SK-N-SH treated with all-trans-retinoic acid at 6 μM for 48 hours (cell line): ENCODE results near the gene KRT81.

ENCODE experiments used
- ATAC-seq: fragments of 200-7000 bp; cut with Tn5 transposase; 3 replicates; pipeline ENCODE4 v1.9.1; 2020; ENCODE audit warnings: mild to moderate bottlenecking, moderate library complexity
- BACH2 ChIP-seq: fragments of 250-450 bp; sonication (Bioruptor Pico); IDR thresholded peaks from 2 replicates; pipeline ENCODE4 v1.9.0; 2021; ENCODE audit warnings: mild to moderate bottlenecking, borderline replicate concordance
- CSDC2 ChIP-seq: fragments of 250-450 bp; sonication (Bioruptor Pico); IDR thresholded peaks from 2 replicates; pipeline ENCODE4 v1.5.0; 2020; ENCODE audit warnings: mild to moderate bottlenecking, moderate library complexity
- ESRRG ChIP-seq: fragments of 250-450 bp; sonication (Bioruptor Pico); IDR thresholded peaks from 2 replicates; pipeline ENCODE4 v1.6.1; 2021; ENCODE audit warnings: mild to moderate bottlenecking
- GLIS3 ChIP-seq: fragments of 250-450 bp; sonication (Bioruptor Pico); IDR thresholded peaks from 2 replicates; pipeline ENCODE4 v1.5.0; 2020; ENCODE audit warnings: mild to moderate bottlenecking, moderate library complexity
- ISL1 ChIP-seq: fragments of 250-450 bp; sonication (Bioruptor Pico); IDR thresholded peaks from 2 replicates; pipeline ENCODE4 v2.1.2; 2022; ENCODE audit warnings: mild to moderate bottlenecking, moderate library complexity
- OSR1 ChIP-seq: fragments of 250-450 bp; sonication (Bioruptor Pico); IDR thresholded peaks from 2 replicates; pipeline ENCODE4 v1.8.0; 2022; ENCODE audit warnings: moderate library complexity, mild to moderate bottlenecking, inconsistent platforms
- PATZ1 ChIP-seq: fragments of 250-450 bp; sonication (Bioruptor Pico); IDR thresholded peaks from 2 replicates; pipeline ENCODE4 v1.8.0; 2020; ENCODE audit warnings: mild to moderate bottlenecking, moderate library complexity, borderline replicate concordance
- PPARA ChIP-seq: fragments of 250-450 bp; sonication (Bioruptor Pico); IDR thresholded peaks from 2 replicates; pipeline ENCODE4 v1.5.0; 2020; ENCODE audit warnings: mild to moderate bottlenecking, borderline replicate concordance
- RARB ChIP-seq: fragments of 250-450 bp; sonication (Bioruptor Pico); IDR thresholded peaks from 2 replicates; pipeline ENCODE4 v1.8.0; 2021; ENCODE audit warnings: mild to moderate bottlenecking, moderate library complexity
- SNAI2 ChIP-seq: fragments of 250-450 bp; sonication (Bioruptor Pico); IDR thresholded peaks from 2 replicates; pipeline ENCODE4 v1.5.0; 2020; ENCODE audit warnings: mild to moderate bottlenecking, moderate library complexity
- TOX ChIP-seq: fragments of 250-450 bp; sonication (Bioruptor Pico); IDR thresholded peaks from 2 replicates; pipeline ENCODE4 v1.8.0; 2021; ENCODE audit warnings: mild to moderate bottlenecking, moderate library complexity, borderline replicate concordance
- ZC3H10 ChIP-seq: fragments of 250-450 bp; sonication (Bioruptor Pico); IDR thresholded peaks from 2 replicates; pipeline ENCODE4 v1.5.1; 2021; ENCODE audit warnings: mild to moderate bottlenecking, moderate library complexity
- ZFP3 ChIP-seq: fragments of 250-450 bp; sonication (Bioruptor Pico); IDR thresholded peaks from 2 replicates; pipeline ENCODE4 v1.5.0; 2020; ENCODE audit warnings: mild to moderate bottlenecking, moderate library complexity
- ZFP30 ChIP-seq: fragments of 450-650 bp; formaldehyde crosslinking; IDR thresholded peaks from 2 replicates; pipeline ENCODE4 v1.5.0; 2022; ENCODE audit warnings: mild to moderate bottlenecking, moderate library complexity
- ZNF565 ChIP-seq: fragments of 450-650 bp; formaldehyde crosslinking; conservative IDR thresholded peaks from 2 replicates; pipeline ENCODE4 v1.5.0; 2020; ENCODE audit warnings: low read depth, mild to moderate bottlenecking, moderate library complexity
- TF ChIP-seq, protein P1 (sequence below): fragments of 250-450 bp; sonication (Bioruptor Pico); IDR thresholded peaks from 2 replicates; pipeline ENCODE4 v1.5.1; 2021; ENCODE audit warnings: mild to moderate bottlenecking, moderate library complexity
- TF ChIP-seq, protein P2 (sequence below): fragments of 250-450 bp; sonication (Bioruptor Pico); IDR thresholded peaks from 2 replicates; pipeline ENCODE4 v1.5.1; 2020; ENCODE audit warnings: low read depth, mild to moderate bottlenecking, moderate library complexity

Gene KRT81

DNA sequence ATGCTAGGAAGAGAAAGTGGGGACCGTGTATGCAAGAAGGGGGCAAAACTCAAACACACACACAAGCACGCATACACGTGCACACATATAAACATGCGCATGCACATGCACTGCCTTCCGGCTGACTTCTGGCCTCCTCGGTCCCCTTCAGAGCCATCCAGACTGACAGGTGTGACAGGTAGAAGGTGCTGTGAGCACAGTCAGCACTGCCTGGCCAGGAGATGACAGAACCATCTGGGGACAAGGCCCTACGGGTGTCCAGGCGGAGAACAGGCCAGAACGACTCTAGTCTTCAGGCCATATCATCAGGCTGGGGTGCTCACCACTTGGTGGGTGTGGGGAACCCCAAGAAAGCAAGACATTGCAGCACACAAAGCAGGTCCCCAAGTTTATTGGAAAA lies 22.6 kb upstream of the KRT81 start (continued):
- TF ChIP-seq PATZ1 = no peak
- TF ChIP-seq CSDC2 = no peak
- no peak for TF ChIP-seq ZFP3 (CRISPR knock-in tag)
- no peak for TF ChIP-seq RARB (CRISPR knock-in tag)

DNA sequence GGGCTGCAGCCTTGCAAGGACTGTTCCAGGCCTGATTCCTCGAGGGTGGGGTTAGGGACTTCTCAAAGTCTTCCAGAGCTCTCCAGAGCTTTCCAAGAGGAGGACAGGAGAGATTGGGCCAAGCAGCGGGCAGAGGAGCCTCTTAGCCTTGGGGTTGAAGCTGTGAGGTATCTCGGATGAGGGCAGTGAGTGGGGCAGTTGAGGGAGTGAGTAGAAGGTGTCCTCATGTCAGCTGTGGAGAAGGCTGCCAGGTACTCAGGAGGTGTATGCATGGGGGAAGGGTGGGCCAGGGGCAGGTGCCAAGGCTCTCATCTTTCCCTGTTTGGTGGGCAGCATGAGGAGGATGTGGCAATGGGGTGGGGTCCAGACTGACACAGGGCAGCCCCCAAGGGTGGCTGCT lies 22.1 kb upstream of the KRT81 start:
- ATAC-seq = no peak
- TF ChIP-seq SNAI2 (no peak), OSR1 (CRISPR knock-in tag) (no peak), GLIS3 (CRISPR knock-in tag) (no peak), ISL1 (CRISPR knock-in tag) (no peak)
- TF ChIP-seq, protein P1, sequence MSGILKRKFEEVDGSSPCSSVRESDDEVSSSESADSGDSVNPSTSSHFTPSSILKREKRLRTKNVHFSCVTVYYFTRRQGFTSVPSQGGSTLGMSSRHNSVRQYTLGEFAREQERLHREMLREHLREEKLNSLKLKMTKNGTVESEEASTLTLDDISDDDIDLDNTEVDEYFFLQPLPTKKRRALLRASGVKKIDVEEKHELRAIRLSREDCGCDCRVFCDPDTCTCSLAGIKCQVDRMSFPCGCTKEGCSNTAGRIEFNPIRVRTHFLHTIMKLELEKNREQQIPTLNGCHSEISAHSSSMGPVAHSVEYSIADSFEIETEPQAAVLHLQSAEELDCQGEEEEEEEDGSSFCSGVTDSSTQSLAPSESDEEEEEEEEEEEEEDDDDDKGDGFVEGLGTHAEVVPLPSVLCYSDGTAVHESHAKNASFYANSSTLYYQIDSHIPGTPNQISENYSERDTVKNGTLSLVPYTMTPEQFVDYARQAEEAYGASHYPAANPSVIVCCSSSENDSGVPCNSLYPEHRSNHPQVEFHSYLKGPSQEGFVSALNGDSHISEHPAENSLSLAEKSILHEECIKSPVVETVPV (CRISPR knock-in tag) = no peak

- TF ChIP-seq, protein P2, sequence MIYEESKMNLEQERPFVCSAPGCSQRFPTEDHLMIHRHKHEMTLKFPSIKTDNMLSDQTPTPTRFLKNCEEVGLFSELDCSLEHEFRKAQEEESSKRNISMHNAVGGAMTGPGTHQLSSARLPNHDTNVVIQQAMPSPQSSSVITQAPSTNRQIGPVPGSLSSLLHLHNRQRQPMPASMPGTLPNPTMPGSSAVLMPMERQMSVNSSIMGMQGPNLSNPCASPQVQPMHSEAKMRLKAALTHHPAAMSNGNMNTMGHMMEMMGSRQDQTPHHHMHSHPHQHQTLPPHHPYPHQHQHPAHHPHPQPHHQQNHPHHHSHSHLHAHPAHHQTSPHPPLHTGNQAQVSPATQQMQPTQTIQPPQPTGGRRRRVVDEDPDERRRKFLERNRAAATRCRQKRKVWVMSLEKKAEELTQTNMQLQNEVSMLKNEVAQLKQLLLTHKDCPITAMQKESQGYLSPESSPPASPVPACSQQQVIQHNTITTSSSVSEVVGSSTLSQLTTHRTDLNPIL = no peak
- TF ChIP-seq CSDC2 = no peak
- TF ChIP-seq PPARA (CRISPR knock-in tag) = no peak
- TF ChIP-seq ZFP30 = no peak
- TF ChIP-seq, protein P1 (CRISPR knock-in tag) = no peak
- no peak for TF ChIP-seq SNAI2
- TF ChIP-seq BACH2 (CRISPR knock-in tag) = no peak
- no peak for TF ChIP-seq ESRRG (CRISPR knock-in tag)
- ATAC-seq = no peak
Observed at GRCh38 chr12:52312086-52312485, 20.8 kb upstream of the KRT81 start.

GRCh38 chr12:52311285-52311648 lies 19.9 kb upstream of the KRT81 start:
- TF ChIP-seq CSDC2 (no peak), ZFP3 (CRISPR knock-in tag) (no peak), GLIS3 (CRISPR knock-in tag) (no peak), ZNF565 (CRISPR knock-in tag) (no peak), PATZ1 (no peak), ZC3H10 (CRISPR knock-in tag) (no peak), OSR1 (CRISPR knock-in tag) (no peak), RARB (CRISPR knock-in tag) (no peak), TOX (CRISPR knock-in tag) (no peak)
- TF ChIP-seq, protein P2 = no peak
- TF ChIP-seq, protein P1 (CRISPR knock-in tag) = no peak
- TF ChIP-seq, all 23 proteins: peak for 0
- ATAC-seq = no peak
